ENCODE measurements around the gene SHISAL2B. TPM values are rescaled to one million over a fixed set of nuclear protein-coding genes. Genes with fewer than 3 reads are reported as not detected.

The SHISAL2B gene
- polyA plus RNA-seq, 3 donors, result not detected

GRCh38 chr5:64744914-64745313 lies 54.6 kb downstream of the SHISAL2B start:
- Histone ChIP-seq H3K27me3 (ENCODE audit: control insufficient read depth in 2 of 2, insufficient read depth in 2 of 2, low read length in 2 of 2) (no peaks in the 10 kb centered on the region), H3K36me3 (replicated peaks in 1 of 2; ENCODE audit: control insufficient read depth in 1 of 2, insufficient read depth in 2 of 2, low read length in 2 of 2) (peaks cover 10 to 39% of the 10 kb centered on the region in 2 donors), H4K20me1 (ENCODE audit: insufficient read depth, low read length) (peaks cover 28% of the 10 kb centered on the region), H3K4me3 (replicated peaks in 1 of 3; ENCODE audit: low read depth in 2 of 3, low read length in 3 of 3) (no peak overlapping the region), H3K9me3 (replicated peaks in 1 of 2; ENCODE audit: control insufficient read depth in 1 of 2, insufficient read depth in 1 of 2, low read length in 2 of 2) (no peaks in the 10 kb centered on the region), H3K4me2 (replicated peaks; ENCODE audit: extremely low read depth, low read length, poor library complexity, severe bottlenecking) (no peak overlapping the region), H3K79me2 (ENCODE audit: insufficient read depth, low read length) (no peaks in the 10 kb centered on the region), H3K27ac (ENCODE audit: low read depth in 1 of 2, low read length in 2 of 2) (no peak overlapping the region), H3K4me1 (ENCODE audit: control insufficient read depth in 1 of 2, insufficient read depth in 2 of 2, low read length in 2 of 2) (no peaks in the 10 kb centered on the region), H2AFZ (ENCODE audit: insufficient read depth, low read depth, low read length, poor library complexity, severe bottlenecking) (no peak overlapping the region), H3K9ac (ENCODE audit: insufficient read depth, low read length, poor library complexity, severe bottlenecking) (no peak overlapping the region)
- Mint-ChIP-seq H3K27me3 (ENCODE audit: low read depth in 3 of 3) (no peaks in the 10 kb centered on the region), H3K4me1 (no peaks in the 10 kb centered on the region), H3K36me3 (peaks cover 23 to 38% of the 10 kb centered on the region in 2 donors), H3K4me3 (no peak overlapping the region), H3K9me3 (no peaks in the 10 kb centered on the region), H3K27ac (peak overlapping the region in 2 of 7 donors; percentile 53 to 66)
- WGBS (ENCODE audit: insufficient coverage), result no CpG with 5 or more reads among the region's 1 CpG
- intact Hi-C loops (cut with micrococcal nuclease), result no loop called here
- DNase-seq, result no peak
- TF ChIP-seq CTCF (IDR thresholded peaks at IDR 0.05), result no peak

- no peak overlapping the region for H3K4me3 ChIP-seq (replicated peaks in 1 of 3; ENCODE audit: low read depth in 2 of 3, low read length in 3 of 3)
- Mint-ChIP-seq H3K4me3 (no peak overlapping the region), H3K4me1 (peaks cover 2% of the 10 kb centered on the region)
These were observed 56.1 kb downstream of the SHISAL2B start for GRCh38 chr5:64746446-64746845.

More at GRCh38 chr5:64746446-64746845, 56.1 kb downstream of the SHISAL2B start:
- Histone ChIP-seq H3K27ac (ENCODE audit: low read depth in 1 of 2, low read length in 2 of 2) (no peak overlapping the region), H3K9me3 (replicated peaks in 1 of 2; ENCODE audit: control insufficient read depth in 1 of 2, insufficient read depth in 1 of 2, low read length in 2 of 2) (no peaks in the 10 kb centered on the region), H3K36me3 (replicated peaks in 1 of 2; ENCODE audit: control insufficient read depth in 1 of 2, insufficient read depth in 2 of 2, low read length in 2 of 2) (peaks cover 0 to 26% of the 10 kb centered on the region in 2 donors), H3K4me2 (replicated peaks; ENCODE audit: extremely low read depth, low read length, poor library complexity, severe bottlenecking) (no peak overlapping the region), H3K27me3 (ENCODE audit: control insufficient read depth in 2 of 2, insufficient read depth in 2 of 2, low read length in 2 of 2) (no peaks in the 10 kb centered on the region), H2AFZ (ENCODE audit: insufficient read depth, low read depth, low read length, poor library complexity, severe bottlenecking) (no peak overlapping the region), H4K20me1 (ENCODE audit: insufficient read depth, low read length) (peaks cover 28% of the 10 kb centered on the region), H3K9ac (ENCODE audit: insufficient read depth, low read length, poor library complexity, severe bottlenecking) (no peak overlapping the region), H3K79me2 (ENCODE audit: insufficient read depth, low read length) (no peaks in the 10 kb centered on the region), H3K4me1 (ENCODE audit: control insufficient read depth in 1 of 2, insufficient read depth in 2 of 2, low read length in 2 of 2) (no peaks in the 10 kb centered on the region)
- intact Hi-C loops (cut with micrococcal nuclease), result no loop called here
- Mint-ChIP-seq H3K36me3 (peaks cover 27 to 29% of the 10 kb centered on the region in 2 donors), H3K27me3 (ENCODE audit: low read depth in 3 of 3) (no peaks in the 10 kb centered on the region), H3K9me3 (no peaks in the 10 kb centered on the region), H3K27ac (no peak overlapping the region)
- 100% methylated on average over 1 of the region's 1 CpG for WGBS (ENCODE audit: insufficient coverage)
- TF ChIP-seq CTCF (IDR thresholded peaks at IDR 0.05), result no peak
- DNase-seq, result no peak
